EH (cell line): ENCODE measurements around the gene SEZ6.

Experiments used
- DNase-seq: peaks from one replicate; pipeline ENCODE4 v3.0.0-alpha.2; 2015; ENCODE audit warnings: low read depth

Gene SEZ6

DNA sequence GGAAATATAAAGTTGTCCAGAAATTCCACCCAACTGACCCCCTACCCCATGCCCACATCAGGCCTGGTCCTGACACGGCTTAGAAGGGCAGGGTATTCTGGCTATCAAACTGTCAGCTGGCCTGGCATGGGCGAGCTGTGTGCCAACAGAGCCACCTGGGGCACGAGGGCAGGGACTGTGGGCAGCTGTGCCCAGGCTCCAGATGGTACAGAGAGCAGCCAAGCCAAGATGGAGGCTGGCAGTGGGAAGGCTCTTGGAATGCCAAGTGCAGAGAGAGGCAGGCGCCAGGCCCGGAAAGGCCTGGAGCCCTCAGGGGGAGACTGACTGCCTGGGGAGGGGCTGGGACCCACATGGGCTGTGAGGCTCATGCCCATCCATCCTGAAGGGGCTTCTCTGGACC is 30.2 kb downstream of the SEZ6 start:
- DNase-seq = no peak

DNA sequence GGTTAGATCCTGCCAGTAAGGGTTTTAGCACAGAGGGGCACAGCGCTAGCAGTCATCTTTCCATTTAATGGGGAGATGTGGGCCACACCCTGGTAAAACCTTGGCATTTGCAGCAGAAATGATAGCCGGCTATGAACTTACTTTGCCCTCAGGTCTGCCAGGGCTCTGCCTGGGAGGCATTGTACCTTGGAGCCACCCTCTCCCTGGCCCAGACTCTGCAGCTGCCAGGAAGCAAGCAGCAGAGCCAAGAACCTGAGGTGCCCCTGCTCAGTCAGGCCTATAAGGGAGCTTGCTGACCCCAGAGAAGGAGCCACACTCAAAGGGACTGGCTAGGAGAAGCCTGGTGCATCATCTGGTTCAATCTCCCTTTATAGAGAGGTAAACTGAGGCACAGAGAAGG is 30.8 kb downstream of the SEZ6 start:
- DNase-seq = no peak

DNA sequence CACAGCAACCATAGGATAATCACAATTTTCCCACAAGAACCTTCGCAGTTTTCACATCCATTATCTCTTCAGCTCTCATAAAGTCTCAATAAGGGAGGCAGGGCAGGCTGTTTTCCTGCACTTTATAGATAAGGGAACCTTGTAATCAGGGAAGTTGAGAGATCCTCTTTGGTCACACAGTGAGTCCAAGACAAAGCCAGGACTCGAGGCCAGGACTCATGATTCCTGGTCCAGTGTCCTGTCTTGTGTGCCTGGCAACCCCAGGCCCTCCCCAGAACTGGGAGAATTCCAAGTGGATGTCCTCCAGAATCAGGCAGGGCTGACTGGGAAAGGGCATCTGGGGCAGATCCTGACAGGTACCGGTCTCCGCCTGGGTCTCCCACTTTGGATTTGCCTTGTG is 31.4 kb downstream of the SEZ6 start:
- no peak for DNase-seq

DNA sequence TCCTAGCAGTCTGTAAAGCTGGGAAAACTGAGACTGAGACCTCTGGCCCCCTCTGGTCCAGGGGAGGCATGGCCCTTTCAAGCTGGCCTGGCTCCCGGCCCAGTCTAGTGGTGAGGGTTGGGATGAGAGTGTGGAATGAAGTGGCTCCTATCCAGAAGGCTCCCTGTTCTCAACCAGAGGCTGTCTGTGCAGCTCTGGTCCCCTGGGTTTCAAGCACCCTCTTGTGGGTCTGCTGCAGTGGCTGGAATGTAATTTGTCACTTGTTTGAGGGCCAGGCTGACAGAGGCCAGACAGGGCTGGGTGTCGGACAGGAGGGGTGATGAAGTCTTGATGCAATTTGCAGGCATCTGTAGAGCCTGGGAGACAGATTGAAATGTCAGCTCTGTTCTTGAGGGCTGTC is 32.4 kb downstream of the SEZ6 start:
- peak; percentile 90 for DNase-seq

DNA sequence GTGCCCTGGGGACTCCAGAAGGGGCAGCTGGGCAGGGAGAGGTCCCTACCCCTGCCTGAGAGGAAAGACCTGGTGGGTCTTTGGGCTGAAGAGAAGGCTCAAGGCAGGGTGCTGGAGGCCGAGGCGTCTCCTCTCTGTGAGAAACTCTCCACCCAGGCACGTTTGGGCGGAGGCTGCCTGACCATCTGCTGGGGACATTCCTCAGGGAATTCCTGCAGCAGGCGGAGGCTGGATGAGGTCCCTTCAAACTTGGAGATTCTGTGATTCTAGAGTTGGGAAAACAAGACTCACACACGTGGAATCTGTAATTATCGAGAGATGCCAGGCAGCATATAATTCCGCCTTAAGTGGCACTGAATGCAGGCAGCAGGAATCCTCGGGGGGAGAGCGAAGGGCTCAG is 33.4 kb downstream of the SEZ6 start:
- peak; percentile 85 for DNase-seq

DNA sequence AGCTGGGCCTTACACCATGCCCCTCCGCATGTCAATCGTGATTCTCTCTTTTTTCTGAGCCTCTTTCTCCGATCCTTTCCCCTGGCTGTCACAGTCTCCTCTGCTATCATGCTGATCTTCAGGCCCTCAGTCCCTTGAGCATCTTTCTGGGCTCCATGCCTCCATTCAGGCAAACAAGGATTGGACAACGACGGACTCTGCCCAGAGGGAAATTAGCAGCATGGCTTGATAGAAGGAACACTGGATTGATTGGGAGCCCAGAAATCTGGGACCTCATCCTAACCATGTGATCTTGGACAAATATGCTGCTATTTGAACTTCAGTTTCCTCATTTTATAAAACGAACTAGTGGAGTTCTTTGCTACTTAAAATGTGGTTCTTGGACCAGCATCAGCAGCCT is 35.0 kb downstream of the SEZ6 start:
- DNase-seq = no peak

DNA sequence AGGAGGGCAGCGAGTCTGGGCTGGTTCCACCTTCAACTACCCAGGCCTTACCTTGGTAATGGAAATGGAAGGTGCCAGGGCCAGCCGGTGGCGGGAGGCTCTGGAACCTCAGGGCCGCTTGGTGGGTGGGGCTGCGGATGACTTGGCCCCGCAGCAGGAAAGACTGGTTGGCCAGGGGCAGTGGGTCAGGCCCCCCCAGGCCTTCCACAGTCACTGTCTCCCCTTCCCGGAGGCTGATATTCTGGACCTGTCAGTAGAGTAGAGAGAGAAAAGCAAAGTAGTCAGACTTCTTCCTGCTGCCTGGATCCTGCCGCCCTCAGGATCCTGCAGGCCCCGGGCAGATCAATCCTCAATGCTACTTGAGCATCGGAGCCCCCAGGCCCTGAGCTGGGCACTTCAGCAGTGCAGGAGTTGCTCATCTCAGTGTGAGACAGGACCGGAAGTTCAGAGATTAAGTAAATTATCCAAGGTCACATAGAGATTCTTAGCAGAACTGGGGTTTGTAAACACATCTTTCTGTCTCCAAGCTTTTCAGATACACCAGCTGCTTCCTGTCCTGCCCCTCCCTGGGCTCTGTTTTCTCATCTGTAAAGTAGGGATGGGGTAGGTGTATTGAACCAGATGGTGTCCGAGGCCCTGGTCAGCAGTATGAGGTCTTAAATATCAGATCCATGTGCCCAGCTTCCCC is 36.0 kb downstream of the SEZ6 start:
- no peak for DNase-seq

DNA sequence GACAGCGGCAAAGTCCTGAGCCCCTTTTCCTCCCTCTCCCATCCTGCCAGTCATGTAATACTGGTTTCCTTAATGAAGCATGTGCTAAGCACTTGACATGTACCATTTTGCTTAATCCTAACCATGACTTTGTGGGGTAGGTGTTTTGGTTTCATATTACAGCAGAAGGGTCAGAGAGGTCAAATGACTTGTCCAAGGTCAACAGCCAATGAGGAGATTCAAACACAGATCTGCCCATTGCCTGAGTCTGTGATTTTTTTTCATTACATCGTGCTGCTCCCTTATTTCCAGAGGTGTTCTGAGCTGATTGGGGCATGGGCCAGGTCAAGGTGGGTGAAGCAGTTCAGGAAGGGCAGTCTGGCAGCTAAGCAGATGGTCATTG is 36.9 kb downstream of the SEZ6 start:
- no peak for DNase-seq

DNA sequence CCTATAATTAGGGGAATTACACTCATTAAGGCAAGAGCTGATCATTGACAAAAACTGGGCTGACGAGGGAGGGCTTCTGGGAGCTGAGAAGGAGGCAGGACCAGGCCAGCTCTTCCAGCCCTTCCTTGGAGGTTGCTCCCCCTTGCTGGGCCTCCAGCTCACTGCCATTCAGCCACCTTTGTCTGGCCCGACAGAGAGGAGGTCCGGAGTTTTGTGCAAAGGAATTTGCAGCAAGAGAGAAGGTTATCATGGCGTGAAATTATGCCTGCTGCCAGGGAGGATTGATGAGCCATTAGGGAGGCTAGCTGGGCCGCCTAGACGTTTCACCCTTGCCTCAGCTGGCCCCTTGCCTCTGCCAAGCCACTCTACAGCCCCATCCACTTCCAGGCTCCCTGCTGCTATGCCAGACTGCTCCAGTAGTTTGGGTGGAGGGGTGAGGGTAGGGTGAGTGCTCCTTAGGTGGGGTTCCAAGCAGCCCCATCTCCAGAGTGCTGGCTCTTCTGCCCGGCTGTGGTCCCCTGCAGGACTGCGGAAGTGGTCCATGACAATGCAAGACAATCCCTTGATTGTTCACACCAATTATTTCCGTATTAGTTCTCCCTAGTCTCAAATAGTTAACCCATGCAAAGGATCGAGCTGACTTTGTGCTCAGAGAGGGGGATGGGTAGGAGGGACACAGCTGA is 37.5 kb downstream of the SEZ6 start:
- no peak for DNase-seq

DNA sequence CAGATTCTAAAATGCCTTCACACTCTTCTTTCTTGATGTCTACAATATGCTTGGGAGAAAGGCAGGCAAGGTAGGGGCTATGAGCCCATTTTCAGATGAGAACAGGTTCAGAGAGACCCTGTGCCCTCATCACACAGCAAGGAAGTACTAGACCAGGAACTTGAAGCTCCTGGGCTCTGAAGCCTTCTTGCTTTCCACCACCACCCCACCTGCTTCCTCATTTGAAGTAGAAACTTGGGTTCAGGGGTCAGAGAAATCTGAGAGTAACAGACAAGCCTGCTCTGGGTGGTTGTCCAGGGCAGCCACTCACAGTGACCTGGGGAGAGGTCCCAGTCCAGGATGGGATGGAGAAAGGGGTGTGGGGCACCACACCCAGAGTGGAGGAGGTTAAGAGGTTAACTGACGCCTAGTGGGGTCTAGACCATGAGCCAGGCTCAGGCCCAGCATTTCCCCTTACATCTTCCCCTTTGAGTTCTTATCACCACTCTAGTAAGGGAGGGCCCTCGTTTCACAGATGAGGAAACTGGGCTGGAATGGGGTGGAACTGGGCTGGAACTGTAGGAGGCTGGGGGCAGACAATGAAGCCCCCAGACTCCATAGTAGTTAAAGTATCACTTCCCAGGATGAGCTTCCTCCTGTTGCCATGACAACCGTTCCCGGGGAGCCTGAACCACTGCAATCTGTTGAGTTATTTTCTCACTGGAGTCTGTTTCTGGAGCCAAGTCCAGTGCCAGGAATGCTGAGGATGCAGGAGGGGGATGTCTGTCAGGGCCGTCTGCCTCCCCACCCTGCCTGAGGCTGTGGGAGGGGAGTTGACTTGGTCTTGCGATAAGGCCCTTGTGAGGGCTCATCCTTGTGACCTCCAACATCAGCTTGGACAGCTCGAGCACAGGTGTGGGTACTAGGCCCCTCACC is 38.4 kb downstream of the SEZ6 start:
- peak; percentile 41 for DNase-seq

DNA sequence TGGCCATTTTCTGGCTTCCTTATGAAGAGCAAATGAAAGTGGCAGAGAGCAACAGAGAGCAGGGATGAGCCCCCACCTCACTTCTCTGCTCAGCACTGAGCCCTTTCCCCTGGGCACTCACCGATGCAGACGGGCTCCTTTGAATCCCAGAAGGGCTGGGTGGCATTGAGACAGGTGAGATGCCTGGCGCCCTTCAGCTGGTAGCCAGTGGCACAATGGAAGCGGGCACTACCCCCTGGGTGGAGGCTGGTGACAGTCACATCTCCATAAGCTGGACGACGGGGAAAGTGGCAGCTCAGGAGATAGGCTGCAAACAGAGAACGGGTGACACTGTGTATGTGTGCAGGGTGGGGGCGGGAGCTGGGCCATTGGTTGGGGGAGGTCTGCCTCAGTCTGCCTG is 42.0 kb downstream of the SEZ6 start:
- DNase-seq = no peak

DNA sequence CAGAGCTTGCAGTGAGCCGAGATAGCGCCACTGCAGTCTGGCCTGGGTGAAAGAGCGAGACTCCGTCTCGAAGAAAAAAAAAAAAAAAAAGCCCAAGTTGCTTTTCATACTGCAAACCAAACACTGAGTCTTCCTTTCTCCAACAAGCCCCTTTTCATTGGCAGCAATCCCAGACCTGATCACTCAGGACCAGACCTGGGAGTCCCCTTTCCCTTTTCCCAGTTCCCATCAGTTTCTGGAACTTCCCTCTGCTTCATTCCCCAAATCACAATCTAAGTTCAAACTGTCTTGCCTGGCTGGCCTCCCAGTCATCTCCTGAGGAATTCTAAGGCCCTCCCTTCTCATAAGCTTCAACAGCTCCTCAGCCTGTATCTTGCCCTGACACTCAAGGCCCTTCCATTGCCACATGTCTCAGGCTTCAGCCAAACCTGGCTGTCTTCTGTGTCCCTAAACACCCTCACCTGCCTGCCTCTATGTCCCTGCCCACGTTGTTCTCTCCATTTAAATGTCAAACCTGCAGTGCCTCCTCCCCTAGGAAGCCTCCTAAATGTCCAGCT is 42.7 kb downstream of the SEZ6 start:
- DNase-seq = peak; percentile 32

DNA sequence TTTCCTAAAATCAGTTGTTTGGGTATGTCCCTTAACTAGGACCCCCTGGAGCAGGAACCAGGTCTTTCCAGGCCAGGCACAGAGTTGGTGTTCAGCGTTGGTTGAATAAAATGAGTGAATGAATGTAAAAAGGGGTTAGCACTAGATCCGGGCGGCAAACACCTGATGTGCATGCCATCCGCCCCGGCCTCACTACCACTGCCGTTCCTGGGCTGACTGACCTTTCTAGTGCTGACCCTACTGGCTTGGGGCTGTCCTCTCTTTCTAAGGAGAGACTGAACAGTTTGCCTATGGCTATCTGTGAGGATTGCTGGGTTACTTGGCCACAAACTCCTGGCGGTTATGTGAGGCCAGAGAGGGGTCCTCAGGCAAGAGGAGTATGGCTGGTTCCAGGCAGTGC is 44.4 kb downstream of the SEZ6 start:
- DNase-seq = no peak

DNA sequence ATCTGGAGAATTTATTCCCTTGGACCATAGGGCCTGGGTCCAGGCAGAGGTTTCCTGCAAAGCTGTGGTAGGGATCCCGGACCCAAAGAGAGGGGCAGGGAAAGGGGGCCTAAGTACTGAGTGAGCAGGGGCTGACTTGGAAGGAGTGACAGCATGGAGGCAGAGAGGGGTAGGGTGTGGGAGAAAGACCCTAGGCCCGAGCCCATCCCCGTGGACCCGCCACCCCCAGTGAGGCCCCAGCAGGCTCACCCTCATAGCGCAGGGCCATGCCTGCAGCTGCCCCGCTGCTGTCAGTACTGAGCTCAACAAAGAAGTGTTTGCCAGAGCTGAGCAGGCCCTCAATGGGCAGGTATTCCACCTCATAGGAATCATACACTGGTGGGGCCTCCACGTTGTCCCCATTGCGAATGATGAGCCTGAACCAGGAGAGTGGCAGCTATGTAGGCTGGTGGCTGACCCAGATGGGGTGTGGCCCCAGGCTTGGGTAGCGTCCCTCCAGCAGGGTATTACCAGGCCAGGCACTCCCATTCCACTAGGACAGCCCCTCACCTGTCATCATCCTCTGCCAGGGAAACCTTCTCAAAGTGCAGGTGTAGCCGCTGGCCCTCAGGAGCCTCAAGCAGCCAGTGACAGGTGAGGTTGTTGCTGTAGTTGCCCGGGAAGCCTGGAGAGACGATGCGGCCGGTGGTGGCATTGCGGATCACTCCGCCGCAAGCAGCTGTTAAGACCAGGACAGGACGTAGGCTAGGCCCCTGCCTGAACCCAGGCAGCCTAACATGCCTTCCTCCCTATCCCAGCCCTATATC is 45.4 kb downstream of the SEZ6 start:
- DNase-seq = no peak

DNA sequence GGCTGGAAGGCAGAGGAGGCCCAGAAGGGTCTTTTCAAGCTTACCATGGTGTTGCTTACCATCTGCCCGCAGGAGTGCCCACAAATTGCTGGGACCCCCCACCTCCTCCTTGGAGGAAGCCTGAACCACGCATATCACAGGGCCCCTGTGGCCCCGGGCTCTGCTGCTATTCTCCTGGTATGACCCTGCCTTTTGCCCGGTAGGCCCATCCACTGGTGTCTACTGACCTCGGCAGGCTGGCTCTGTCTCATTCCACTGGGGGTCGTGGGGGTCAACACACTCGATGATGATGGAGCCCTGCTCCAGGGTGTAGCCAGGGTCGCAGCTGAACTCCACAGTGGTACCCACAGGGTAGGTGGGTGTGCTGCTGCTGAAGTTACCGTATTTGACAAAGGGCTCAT is 46.4 kb downstream of the SEZ6 start:
- DNase-seq = no peak

DNA sequence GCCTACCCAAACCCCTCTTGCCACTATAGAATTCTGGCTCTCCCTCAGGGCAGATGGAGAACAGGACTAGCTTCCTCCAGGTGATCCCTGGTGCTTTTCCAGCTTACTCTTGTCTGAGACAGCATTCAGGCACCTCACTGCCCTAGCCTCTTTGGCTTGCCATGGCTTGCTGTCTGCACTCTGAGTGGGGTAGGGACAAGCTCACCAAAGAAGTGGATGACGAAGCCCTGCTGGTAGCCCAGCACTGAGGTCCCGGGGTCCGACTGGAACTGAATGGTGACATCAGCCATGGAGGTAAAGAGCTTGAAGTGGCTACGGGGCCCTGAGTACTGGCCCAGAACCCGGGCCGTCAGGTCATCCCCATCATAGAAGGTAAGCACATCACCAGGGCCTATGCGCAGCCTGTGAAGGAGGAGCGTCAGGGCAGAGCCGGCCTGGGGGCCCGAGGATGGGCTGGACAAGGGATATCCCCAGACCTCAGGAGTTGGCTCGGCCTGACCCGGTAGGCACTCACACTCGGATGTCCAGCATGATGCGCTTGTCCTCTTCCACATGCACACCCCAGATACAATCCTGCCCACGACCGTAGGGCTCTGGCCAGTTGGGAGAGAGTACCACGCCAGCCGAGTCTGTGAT is 46.9 kb downstream of the SEZ6 start:
- DNase-seq = no peak

DNA sequence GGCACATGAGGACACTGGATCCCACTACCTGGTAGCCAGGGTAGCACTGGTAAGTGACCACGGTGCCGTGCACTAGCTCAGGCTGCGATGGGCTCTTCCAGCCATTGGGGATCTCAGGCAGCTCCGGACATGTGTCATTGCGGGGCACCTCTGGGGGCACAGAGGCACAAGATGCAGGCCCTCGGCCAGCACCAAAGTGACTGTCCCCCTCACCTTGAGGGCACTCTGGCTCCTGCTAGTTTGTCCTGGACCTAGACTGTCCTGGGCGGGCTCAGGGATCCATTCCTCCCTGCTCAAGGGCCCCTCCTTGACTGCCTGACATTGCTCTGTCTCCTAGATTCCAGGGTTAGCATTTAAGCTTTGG is 47.9 kb downstream of the SEZ6 start:
- no peak for DNase-seq

DNA sequence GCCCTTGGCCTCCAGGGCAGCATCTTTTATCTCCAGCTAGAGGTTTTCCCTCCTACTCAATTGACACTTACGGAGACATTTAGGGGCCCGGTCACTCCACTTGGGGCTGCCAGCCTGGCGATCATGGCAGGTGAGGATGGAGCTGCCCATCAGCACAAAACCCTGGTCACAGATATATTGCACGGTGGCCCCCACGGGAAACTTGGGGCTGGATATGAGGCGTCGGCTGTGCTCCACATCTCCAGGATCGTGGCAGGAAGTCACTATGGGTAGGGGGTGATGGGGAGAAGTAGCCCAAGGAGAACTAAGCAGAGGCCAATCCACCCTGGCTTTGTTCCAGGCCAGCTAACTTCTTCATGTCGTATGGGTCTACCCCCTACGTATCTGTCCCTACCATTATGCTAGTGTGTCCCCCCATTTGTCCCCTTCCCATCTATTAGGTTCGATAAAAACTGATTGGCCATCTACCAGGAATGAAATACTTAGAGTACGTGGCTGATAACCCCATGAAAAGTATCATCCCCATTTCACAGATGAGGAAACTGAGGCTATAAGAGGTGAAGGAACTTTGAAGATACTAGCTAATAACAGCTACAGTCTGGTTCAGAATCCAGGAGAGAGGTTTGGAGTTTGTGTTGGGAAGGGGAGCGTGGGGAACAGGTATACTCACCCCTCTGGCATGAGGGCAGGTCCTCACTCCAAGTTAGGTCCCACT is 48.4 kb downstream of the SEZ6 start:
- DNase-seq = no peak

DNA sequence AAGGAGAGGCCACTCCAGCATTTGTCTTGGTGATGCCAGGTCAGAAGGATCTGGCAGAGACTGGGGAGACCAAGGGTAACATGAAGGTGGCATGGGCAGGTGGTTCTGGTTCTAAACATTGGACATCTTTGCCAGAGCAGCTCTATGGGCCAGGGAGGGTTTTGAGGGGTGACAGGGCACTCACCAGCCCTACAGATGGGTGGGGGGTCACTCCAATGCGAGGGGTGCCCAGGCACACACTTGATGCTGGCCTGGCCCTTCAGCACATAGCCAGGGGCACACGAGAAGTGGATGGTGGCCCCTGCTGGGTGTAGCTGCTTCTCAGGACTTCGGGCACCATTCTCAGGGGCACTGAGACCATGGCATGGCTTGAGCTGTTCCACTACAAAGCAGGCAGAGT is 49.0 kb downstream of the SEZ6 start:
- DNase-seq = no peak

DNA sequence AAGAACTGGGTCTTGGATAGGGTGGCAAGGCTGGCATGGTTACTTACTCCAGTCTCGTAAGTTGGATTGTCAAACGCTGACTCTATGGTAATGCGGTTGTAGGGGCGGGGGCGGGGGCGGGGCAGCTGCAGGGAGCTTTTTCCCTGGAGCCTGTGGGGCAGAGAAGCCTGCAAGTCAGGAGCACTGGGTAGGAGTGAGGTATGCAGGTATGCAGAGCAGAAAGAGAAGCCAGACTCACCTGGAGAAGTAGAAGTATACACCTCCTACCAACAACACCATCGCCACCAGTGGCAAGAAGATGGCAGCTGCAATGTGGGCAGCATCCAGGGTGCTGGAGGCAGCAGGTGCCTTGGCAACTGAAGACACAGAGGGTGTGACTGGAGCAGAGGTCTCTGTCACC is 49.7 kb downstream of the SEZ6 start:
- DNase-seq = no peak

DNA sequence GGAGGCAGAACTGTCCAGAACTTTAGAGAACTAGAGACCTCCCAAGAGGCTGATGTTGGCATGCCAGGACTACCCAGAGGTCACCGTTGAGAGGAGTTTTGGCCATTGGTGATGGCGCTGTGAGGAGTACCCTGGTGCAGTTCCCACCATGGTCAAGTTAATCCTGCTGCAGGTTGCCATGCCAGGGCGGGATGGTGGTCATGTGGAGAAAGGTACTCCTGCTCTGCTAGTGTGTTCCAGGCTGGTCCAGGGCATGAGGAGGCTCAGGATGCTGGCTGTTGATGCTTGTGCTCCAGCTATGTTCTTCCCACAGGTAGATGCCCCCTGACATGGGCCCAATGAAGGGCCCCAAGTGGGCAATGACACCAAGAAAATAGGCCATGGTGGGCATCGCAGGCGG is 50.4 kb downstream of the SEZ6 start:
- DNase-seq = no peak
